H1 (cell line): ENCODE data around the gene TMBIM6. TPM values are rescaled to one million over a fixed set of nuclear protein-coding genes. Genes with fewer than 3 reads are reported as not detected.

Source experiments
- CTCF ChIA-PET: fragments of 300-600 bp; sonication (Branson Sonifier 250); formaldehyde crosslinking; loops from one replicate; lab custom pipeline; 2021; ENCODE audit not compliant: partially characterized antibody; lab: Charles Lee
- POLR2A ChIA-PET: fragments of 300-600 bp; sonication (Branson Sonifier 250); formaldehyde crosslinking; loops from one replicate; lab custom pipeline; 2021; ENCODE audit warnings: inconsistent platforms; ENCODE audit not compliant: partially characterized antibody; lab: Charles Lee
- DNase-seq, 2 experiments: peaks; one replicate each; pipeline versions ENCODE4 v3.0.0 to v3.0.0-alpha.2; 2010 to 2022; ENCODE audit warnings: low spot score in 2 of 2, low read depth in 1 of 2, mixed read lengths in 1 of 2
- FAIRE-seq: peaks from 2 replicates; lab custom pipeline; 2011; peaks lifted over from hg19 to GRCh38; lab: Jason Lieb, UNC
- H2AFZ ChIP-seq: 2 replicates; pipeline ENCODE4 v1.8.1; 2012; ENCODE audit warnings: low read length, inconsistent platforms
- H2AK5ac ChIP-seq: 2 replicates; pipeline ENCODE4 v1.6.1; 2013; ENCODE audit warnings: low read depth, low read length
- H2BK120ac ChIP-seq: replicated peaks from 2 replicates; pipeline ENCODE3; 2013; ENCODE audit warnings: low read depth, low read length, inconsistent platforms
- H2BK12ac ChIP-seq: 2 replicates; pipeline ENCODE4 v1.6.1; 2013; ENCODE audit warnings: low read depth, low read length
- H2BK15ac ChIP-seq: 2 replicates; pipeline ENCODE4 v1.6.1; 2013; ENCODE audit warnings: low read length
- H2BK20ac ChIP-seq: 2 replicates; pipeline ENCODE4 v1.6.1; 2013; ENCODE audit warnings: low read length
- H2BK5ac ChIP-seq: 2 replicates; pipeline ENCODE4 v1.6.1; 2013; ENCODE audit warnings: low read depth, low read length
- H3K14ac ChIP-seq: 2 replicates; pipeline ENCODE4 v1.6.1; 2013; ENCODE audit warnings: inconsistent platforms; ENCODE audit not compliant: insufficient read length
- H3K18ac ChIP-seq: 2 replicates; pipeline ENCODE4 v1.6.1; 2013; ENCODE audit warnings: low read length; ENCODE audit errors: extremely low read depth
- H3K23ac ChIP-seq: 2 replicates; pipeline ENCODE4 v1.6.1; 2013; ENCODE audit warnings: inconsistent platforms; ENCODE audit not compliant: insufficient read length
- H3K23me2 ChIP-seq: 2 replicates; pipeline ENCODE4 v1.6.1; 2013; ENCODE audit warnings: low read depth, low read length
- H3K27ac ChIP-seq: 2 replicates; pipeline ENCODE4 v1.6.1; 2011; ENCODE audit warnings: low read depth, low read length, inconsistent platforms
- H3K27me3 ChIP-seq, 4 experiments: replicated peaks in 1 of 4; 1 replicate in 1 of 4; 2 replicates in 3 of 4; pipeline versions ENCODE4 v1.6.1 to v1.8.1; 2011 to 2013; ENCODE audit warnings: low read length in 3 of 4, mild to moderate bottlenecking in 3 of 4, inconsistent platforms in 2 of 4, mixed read lengths in 2 of 4, moderate library complexity in 1 of 4; ENCODE audit not compliant: control insufficient read depth in 3 of 4, insufficient read depth in 3 of 4; ENCODE audit errors: extremely low read depth in 1 of 4
- H3K36me3 ChIP-seq, 4 experiments: 2 replicates each; pipeline versions ENCODE4 v1.6.1 to v1.8.1; 2011 to 2013; ENCODE audit warnings: mild to moderate bottlenecking in 4 of 4, low read length in 3 of 4, moderate library complexity in 2 of 4, control low read depth in 1 of 4, inconsistent platforms in 1 of 4; ENCODE audit not compliant: insufficient read depth in 4 of 4, control insufficient read depth in 2 of 4
- H3K4ac ChIP-seq: replicated peaks from 2 replicates; pipeline ENCODE3; 2013; ENCODE audit warnings: low read length, low read depth, mixed read lengths, inconsistent platforms; ENCODE audit not compliant: insufficient read length
- H3K4me1 ChIP-seq, 4 experiments: replicated peaks in 1 of 4; 1 replicate in 1 of 4; 2 replicates in 3 of 4; pipeline versions ENCODE4 v1.6.1 to v1.8.1; 2011 to 2013; ENCODE audit warnings: low read length in 3 of 4, inconsistent platforms in 2 of 4, mixed read lengths in 1 of 4; ENCODE audit not compliant: insufficient read depth in 4 of 4, control insufficient read depth in 3 of 4
- H3K4me2 ChIP-seq, 2 experiments: 2 replicates each; pipeline versions ENCODE4 v1.6.1 to v1.8.1; 2011 to 2013; ENCODE audit warnings: low read depth in 2 of 2, low read length in 2 of 2, control low read depth in 1 of 2, inconsistent platforms in 1 of 2, mild to moderate bottlenecking in 1 of 2; ENCODE audit not compliant: insufficient read depth in 1 of 2
- H3K4me3 ChIP-seq, 4 experiments: fragments of 200-600, 300-600 bp in 1 of 4; sonication (generic), shearing (Covaris generic), sonication (Bioruptor Twin) in 1 of 4; 2 replicates each; pipeline versions ENCODE4 v1.5.1 to v1.8.1; 2011 to 2016; ENCODE audit warnings: low read length in 4 of 4, low read depth in 3 of 4, control low read depth in 2 of 4, inconsistent platforms in 2 of 4, mild to moderate bottlenecking in 2 of 4, mixed read lengths in 1 of 4, moderate library complexity in 1 of 4; ENCODE audit not compliant: insufficient read depth in 2 of 4; ENCODE audit errors: extremely low read depth in 1 of 4
- H3K56ac ChIP-seq: replicated peaks from 2 replicates; pipeline ENCODE3; 2013; ENCODE audit warnings: low read depth, mild to moderate bottlenecking, mixed read lengths, low read length, inconsistent platforms; ENCODE audit not compliant: insufficient read length
- H3K79me1 ChIP-seq: 2 replicates; pipeline ENCODE4 v1.6.1; 2013; ENCODE audit warnings: low read depth, low read length, control low read depth
- H3K79me2 ChIP-seq, 2 experiments: 2 replicates each; pipeline versions ENCODE4 v1.6.1 to v1.8.1; 2012 to 2013; ENCODE audit warnings: low read length in 2 of 2, mild to moderate bottlenecking in 2 of 2, inconsistent platforms in 1 of 2; ENCODE audit not compliant: insufficient read depth in 2 of 2, control insufficient read depth in 1 of 2
- H3K9ac ChIP-seq, 4 experiments: replicated peaks in 1 of 4; 1 replicate in 1 of 4; 2 replicates in 3 of 4; pipeline versions ENCODE4 v1.6.1 to v1.8.1; 2011 to 2013; ENCODE audit warnings: low read depth in 3 of 4, low read length in 3 of 4, control low read depth in 2 of 4, mild to moderate bottlenecking in 2 of 4, moderate library complexity in 2 of 4, inconsistent platforms in 1 of 4; ENCODE audit errors: extremely low read depth in 1 of 4
- H3K9me3 ChIP-seq, 2 experiments: 2 replicates each; pipeline versions ENCODE4 v1.6.1 to v1.8.1; 2012 to 2013; ENCODE audit warnings: mild to moderate bottlenecking in 2 of 2, moderate library complexity in 2 of 2, control low read depth in 1 of 2, inconsistent platforms in 1 of 2, low read depth in 1 of 2, low read length in 1 of 2, mixed read lengths in 1 of 2; ENCODE audit not compliant: insufficient read depth in 2 of 2
- H4K20me1 ChIP-seq, 2 experiments: replicated peaks in 1 of 2; 2 replicates each; pipeline versions ENCODE3 to v1.8.1; 2011 to 2013; ENCODE audit warnings: inconsistent platforms in 2 of 2, low read length in 2 of 2, mild to moderate bottlenecking in 1 of 2; ENCODE audit not compliant: insufficient read depth in 2 of 2, control insufficient read depth in 1 of 2
- H4K5ac ChIP-seq: 2 replicates; pipeline ENCODE4 v1.6.1; 2013; ENCODE audit warnings: low read length, low read depth, mixed read lengths, inconsistent platforms; ENCODE audit not compliant: insufficient read length
- H4K8ac ChIP-seq: 2 replicates; pipeline ENCODE4 v1.8.0; 2013; ENCODE audit warnings: mild to moderate bottlenecking, moderate library complexity, low read length, inconsistent platforms; ENCODE audit not compliant: insufficient read depth; ENCODE audit errors: extremely low read depth
- H4K91ac ChIP-seq: replicated peaks from 2 replicates; pipeline ENCODE3; 2013; ENCODE audit warnings: low read length, mixed read lengths, inconsistent platforms; ENCODE audit not compliant: insufficient read length
- JUND ChIP-seq: IDR thresholded peaks from 2 replicates; pipeline ENCODE4 v1.6.1; 2011; ENCODE audit warnings: mild to moderate bottlenecking, improper control_type of control experiment, low read length
- MAFK ChIP-seq: IDR thresholded peaks from 2 replicates; pipeline ENCODE4 v1.6.1; 2012; ENCODE audit warnings: low read depth, mild to moderate bottlenecking, improper control_type of control experiment, low read length
- RNF2 ChIP-seq: fragments of 200-900, 300-1000 bp; sonication (generic); IDR thresholded peaks from 2 replicates; pipeline ENCODE4 v1.7.1; 2016; ENCODE audit warnings: borderline replicate concordance, low read depth, mild to moderate bottlenecking, antibody characterized with exemption, low read length; ENCODE audit not compliant: poor library complexity, severe bottlenecking; ENCODE audit errors: missing control alignments
- WGBS, 2 experiments: shearing (Covaris generic) in 1 of 2; methylation state at CpG; one replicate each; pipeline versions ENCODE4 v1.1.6 to v1.1.7; 2013 to 2015; ENCODE audit warnings: low lambda C conversion rate in 2 of 2, mixed read lengths in 2 of 2, inconsistent platforms in 1 of 2, low coverage in 1 of 2, missing lambda C conversion rate in 1 of 2; ENCODE audit not compliant: insufficient replicate concordance in 2 of 2, insufficient coverage in 1 of 2, insufficient read length in 1 of 2; ENCODE audit errors: extremely low coverage in 1 of 2, missing lambda C conversion rate in 1 of 2; 5-methylcytosine and 5-hydroxymethylcytosine counted together
- polyA plus RNA-seq, 7 experiments: library from polyadenylated mRNA; depleted of rRNA in 3 of 7; stranded (reverse) in 5 of 7; unstranded in 2 of 7; fragments of >200 nt in 5 of 7; fragments of 200-250 nt in 2 of 7; gene quantifications; 1 replicate in 5 of 7; 2 replicates in 1 of 7; 4 replicates in 1 of 7; pipeline versions ENCODE4 v1.2.1 to v1.2.3, GENCODE V29; 2011 to 2013; ENCODE audit warnings: missing spikeins in 2 of 7, mixed read lengths in 2 of 7
- total RNA-seq: library from RNA; stranded (reverse); fragmentation: NEBNext Ultra II Directional; extraction: Animal tissue kit (Norgen Biotek cat#: 25700); gene quantifications from 2 replicates; pipeline ENCODE4 v1.2.1, GENCODE V29; 2021

Gene TMBIM6
- total and polyA plus RNA-seq, 2 of the 8 experiments (the other 6 are each of a cell fraction or from before 2014, with no cell fraction given) = 423 to 556 TPM

DNA sequence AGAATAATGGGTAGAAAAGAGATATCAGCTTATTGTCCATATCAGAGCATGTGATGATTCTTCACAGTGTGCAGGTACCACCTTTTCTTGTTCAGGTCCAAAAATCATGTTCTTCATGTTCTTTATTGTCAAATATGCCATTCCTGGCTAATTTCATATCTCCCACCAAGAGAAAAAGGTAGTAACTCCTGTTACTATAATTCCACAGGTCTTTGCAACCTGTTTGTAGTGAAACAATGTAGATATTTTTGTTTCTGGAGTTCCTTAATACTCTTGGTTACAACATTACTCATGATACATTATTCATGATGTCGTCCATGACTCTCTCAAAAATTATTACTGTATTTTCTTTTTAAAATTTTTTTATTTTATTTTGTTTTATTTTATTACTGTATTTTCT lies 11.3 kb upstream of the TMBIM6 start:
- Histone ChIP-seq H3K4me3 (no peak overlapping the region), H2BK20ac (no peak overlapping the region), H3K14ac (no peak overlapping the region), H3K79me2 (no peaks in the 10 kb centered on the region), H2AFZ (no peak overlapping the region), H2AK5ac (no peak overlapping the region), H4K91ac (no peak overlapping the region), H4K5ac (no peak overlapping the region), H3K23ac (no peak overlapping the region), H3K27me3 (no peaks in the 10 kb centered on the region), H4K8ac (no peak overlapping the region), H3K4me2 (no peak overlapping the region), H2BK5ac (no peak overlapping the region), H3K9me3 (peaks cover 3% of the 10 kb centered on the region in 2 experiments; a peak in 1 of 4 replicates), H3K18ac (no peak overlapping the region), H3K4ac (no peak overlapping the region), H3K56ac (no peak overlapping the region), H3K79me1 (no peaks in the 10 kb centered on the region), H3K27ac (no peak overlapping the region), H2BK120ac (no peak overlapping the region), H4K20me1 (no peaks in the 10 kb centered on the region), H3K36me3 (no peaks in the 10 kb centered on the region), H2BK15ac (no peak overlapping the region), H2BK12ac (no peak overlapping the region), H3K9ac (no peak overlapping the region), H3K4me1 (no peaks in the 10 kb centered on the region), H3K23me2 (no peaks in the 10 kb centered on the region)
- DNase-seq = no peak
- ChIA-PET CTCF (interaction anchor here (0.9 kb wide), 1 partner anchor 27 kb away, joined by 4 read pairs; no protein-coding TSS in a partner anchor), POLR2A (no interaction called here)
- no peak for FAIRE-seq
- 87% methylated on average over 1 of the region's 1 CpG; no CpG with 5 or more reads in 1 of the 2 experiments for WGBS, 2 experiments
- TF ChIP-seq RNF2 (no peak), MAFK (no peak), JUND (no peak)
